A673 (cell line): ENCODE results near the gene FUT2. TPM values are rescaled to one million over a fixed set of nuclear protein-coding genes. Genes with fewer than 3 reads are reported as not detected.
A peak's percentile ranks its signal among the peaks of the same experiment; 100 is the strongest.

Experiments used
- BruUV-seq: library from RNA; stranded (reverse); fragments of 400-500 nt; replicated peaks from 2 replicates; lab custom pipeline; 2021; lab: Mats Ljungman, UMichigan
- CTCF ChIA-PET: fragments of 300-600 bp; sonication (Branson Sonifier 250); formaldehyde crosslinking; loops from one replicate; lab custom pipeline; 2022; ENCODE audit warnings: antibody characterized with exemption; lab: Charles Lee
- POLR2A ChIA-PET: fragments of 300-600 bp; sonication (Branson Sonifier 250); formaldehyde crosslinking; loops from one replicate; lab custom pipeline; 2022; ENCODE audit warnings: antibody characterized with exemption; ENCODE audit not compliant: low non-redundant PET; lab: Charles Lee
- DNase-seq: peaks from one replicate; pipeline ENCODE4 v3.0.0-alpha.2; 2015; ENCODE audit warnings: low spot score
- H3K27ac ChIP-seq: fragments of 200-600 bp; sonication (generic); 2 replicates; pipeline ENCODE4 v1.5.1; 2016; ENCODE audit warnings: mixed run types, low read depth, mild to moderate bottlenecking, mixed read lengths, antibody characterized with exemption, low read length; ENCODE audit not compliant: poor library complexity, severe bottlenecking
- H3K27me3 ChIP-seq: fragments of 200-600 bp; sonication (generic); replicated peaks from 2 replicates; pipeline ENCODE4 v1.6.1; 2017; ENCODE audit warnings: mixed run types, low read depth, mild to moderate bottlenecking, mixed read lengths, antibody characterized with exemption, low read length; ENCODE audit not compliant: insufficient read depth, poor library complexity
- H3K36me3 ChIP-seq: fragments of 200-600 bp; sonication (generic); 2 replicates; pipeline ENCODE4 v1.6.1; 2016; ENCODE audit warnings: mixed run types, mild to moderate bottlenecking, mixed read lengths, antibody characterized with exemption, low read length; ENCODE audit not compliant: insufficient read depth, poor library complexity, severe bottlenecking
- H3K4me1 ChIP-seq: fragments of 200-600 bp; sonication (generic); 2 replicates; pipeline ENCODE4 v1.6.1; 2017; ENCODE audit warnings: mixed run types, mild to moderate bottlenecking, mixed read lengths, antibody characterized with exemption, low read length; ENCODE audit not compliant: insufficient read depth, poor library complexity, severe bottlenecking
- H3K4me3 ChIP-seq: fragments of 200-600 bp; sonication (generic); 2 replicates; pipeline ENCODE4 v1.5.1; 2016; ENCODE audit warnings: low read depth, mixed run types, mild to moderate bottlenecking, mixed read lengths, low read length; ENCODE audit not compliant: poor library complexity, severe bottlenecking
- H3K9me3 ChIP-seq: fragments of 200-600 bp; sonication (generic); 2 replicates; pipeline ENCODE4 v1.6.1; 2016; ENCODE audit warnings: mixed run types, low read depth, mild to moderate bottlenecking, mixed read lengths, antibody characterized with exemption, low read length; ENCODE audit not compliant: poor library complexity, severe bottlenecking
- EZH2 ChIP-seq: fragments of 200-600 bp; sonication (generic); IDR thresholded peaks from 2 replicates; pipeline ENCODE4 v1.6.1; 2017; ENCODE audit warnings: borderline replicate concordance, low read depth, mild to moderate bottlenecking, mixed read lengths, antibody characterized with exemption, low read length; ENCODE audit not compliant: poor library complexity, severe bottlenecking
- intact Hi-C: fragments of 100-400 bp; cut with micrococcal nuclease; formaldehyde crosslinking; loops from one replicate; pipeline ENCODE4 v1.10.0; 2022; ENCODE audit not compliant: unreplicated experiment
- total RNA-seq: library from RNA; stranded (reverse); gene quantifications from 2 replicates; pipeline ENCODE4 v1.2.3, GENCODE V29; 2021
- TF ChIP-seq, protein P1 (sequence below): fragments of 300-800, 200-600 bp; sonication (generic); conservative IDR thresholded peaks from 2 replicates; pipeline ENCODE4 v1.5.1; 2017; ENCODE audit warnings: low read depth, mild to moderate bottlenecking, antibody characterized with exemption, low read length, moderate library complexity, mixed read lengths

Gene FUT2
- total RNA-seq, 1 experiment from 2014 or later: not detected

GRCh38 chr19:48724796-48725753 lies 29.3 kb downstream of the FUT2 start:
- intact Hi-C loops: no loop called here
- peak overlapping the region; percentile 99 for H3K27ac ChIP-seq
- POLR2A ChIA-PET: interaction anchor here (0.5 to 0.6 kb wide), 2 partner anchors 205 to 403 kb away, joined by 5 to 7 read pairs; no protein-coding TSS in a partner anchor
- peaks cover 43% of the 10 kb centered on the region for H3K4me1 ChIP-seq
- BruUV-seq: TSS peak; percentile 55
- peak; percentile 98 for DNase-seq
- CTCF ChIA-PET: interaction anchor here (0.6 to 1.5 kb wide), 6 partner anchors 9 to 268 kb away, joined by 3 to 6 read pairs (median 3); partner anchors contain the start of genes HSD17B14 and RUVBL2
- H3K9me3 ChIP-seq: no peaks in the 10 kb centered on the region
- TF ChIP-seq, protein P1, sequence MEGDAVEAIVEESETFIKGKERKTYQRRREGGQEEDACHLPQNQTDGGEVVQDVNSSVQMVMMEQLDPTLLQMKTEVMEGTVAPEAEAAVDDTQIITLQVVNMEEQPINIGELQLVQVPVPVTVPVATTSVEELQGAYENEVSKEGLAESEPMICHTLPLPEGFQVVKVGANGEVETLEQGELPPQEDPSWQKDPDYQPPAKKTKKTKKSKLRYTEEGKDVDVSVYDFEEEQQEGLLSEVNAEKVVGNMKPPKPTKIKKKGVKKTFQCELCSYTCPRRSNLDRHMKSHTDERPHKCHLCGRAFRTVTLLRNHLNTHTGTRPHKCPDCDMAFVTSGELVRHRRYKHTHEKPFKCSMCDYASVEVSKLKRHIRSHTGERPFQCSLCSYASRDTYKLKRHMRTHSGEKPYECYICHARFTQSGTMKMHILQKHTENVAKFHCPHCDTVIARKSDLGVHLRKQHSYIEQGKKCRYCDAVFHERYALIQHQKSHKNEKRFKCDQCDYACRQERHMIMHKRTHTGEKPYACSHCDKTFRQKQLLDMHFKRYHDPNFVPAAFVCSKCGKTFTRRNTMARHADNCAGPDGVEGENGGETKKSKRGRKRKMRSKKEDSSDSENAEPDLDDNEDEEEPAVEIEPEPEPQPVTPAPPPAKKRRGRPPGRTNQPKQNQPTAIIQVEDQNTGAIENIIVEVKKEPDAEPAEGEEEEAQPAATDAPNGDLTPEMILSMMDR: no peak
- no peak for TF ChIP-seq EZH2
- no peaks in the 10 kb centered on the region for H3K36me3 ChIP-seq
- no peaks in the 10 kb centered on the region for H3K27me3 ChIP-seq
- peak overlapping the region; percentile 5 for H3K4me3 ChIP-seq

GRCh38 chr19:48726556-48726955 lies 30.8 kb downstream of the FUT2 start:
- no TSS peak for BruUV-seq
- H3K27ac ChIP-seq: peak overlapping the region; percentile 99
- no peaks in the 10 kb centered on the region for H3K36me3 ChIP-seq
- CTCF ChIA-PET: no interaction called here
- TF ChIP-seq EZH2: no peak
- TF ChIP-seq, protein P1: no peak
- H3K27me3 ChIP-seq: no peaks in the 10 kb centered on the region
- peaks cover 39% of the 10 kb centered on the region for H3K4me1 ChIP-seq
- POLR2A ChIA-PET: no interaction called here
- DNase-seq: no peak
- intact Hi-C loops: no loop called here
- no peak overlapping the region for H3K4me3 ChIP-seq
- no peaks in the 10 kb centered on the region for H3K9me3 ChIP-seq

DNA sequence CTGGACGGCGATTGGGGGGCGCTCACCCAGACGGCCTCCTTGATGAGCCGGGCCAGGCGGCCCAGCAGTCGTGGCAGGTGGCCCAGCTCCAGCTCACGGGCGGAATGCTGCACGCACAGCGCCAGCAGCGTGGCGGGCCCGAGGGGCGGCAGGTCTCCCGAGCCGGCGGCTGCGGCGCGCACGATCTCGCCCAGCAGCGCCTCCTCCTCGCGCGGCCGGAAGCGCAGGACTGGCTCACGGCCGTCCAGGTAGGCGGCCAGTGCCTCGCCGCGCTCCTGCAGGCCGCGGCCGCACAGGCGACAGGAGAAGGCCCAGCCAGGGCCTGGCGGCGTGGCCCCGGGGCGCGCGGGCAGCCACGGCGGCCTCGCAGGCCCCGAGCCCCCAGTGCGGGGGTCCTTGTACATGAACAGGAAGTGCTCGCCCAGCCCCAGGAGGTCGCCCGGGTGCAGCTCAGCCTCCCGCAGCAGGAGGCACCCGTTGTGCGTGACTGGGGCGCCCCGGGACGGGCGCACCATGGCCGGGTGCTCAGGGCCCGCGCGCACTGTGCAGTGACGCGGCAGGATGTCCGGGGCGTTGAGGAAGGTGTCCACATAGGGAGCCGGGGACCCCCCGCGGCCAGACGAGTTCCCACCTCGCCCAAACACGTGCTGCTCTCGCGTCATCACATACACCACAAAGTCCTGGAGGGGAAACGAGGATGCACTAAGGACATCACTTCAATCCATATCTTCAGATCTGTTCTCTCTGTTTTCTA lies 33.3 kb downstream of the FUT2 start:
- H3K27me3 ChIP-seq: no peaks in the 10 kb centered on the region
- DNase-seq: no peak
- no peak for TF ChIP-seq EZH2
- TF ChIP-seq, protein P1: no peak
- ChIA-PET CTCF (no interaction called here), POLR2A (interaction anchor here (0.6 kb wide), 1 partner anchor 15 kb away, joined by 10 read pairs; no protein-coding TSS in a partner anchor)
- no peak overlapping the region for H3K27ac ChIP-seq
- H3K36me3 ChIP-seq: no peaks in the 10 kb centered on the region
- peaks cover 22% of the 10 kb centered on the region for H3K4me1 ChIP-seq
- H3K9me3 ChIP-seq: no peaks in the 10 kb centered on the region
- no TSS peak for BruUV-seq
- intact Hi-C loops: no loop called here
- H3K4me3 ChIP-seq: no peak overlapping the region
